Skin epidermis (tissue), 12 donors: ENCODE measurements around the gene PYY.

Experiments used
- H3K27ac ChIP-seq, 21 experiments: fragments of 200-600 bp; sonication (generic) in 11 of 21; one replicate each; pipeline ENCODE4 v1.5.0; 2020; ENCODE audit warnings: mild to moderate bottlenecking in 3 of 21, inconsistent platforms in 2 of 21, moderate library complexity in 2 of 21
- H3K4me3 ChIP-seq, 7 experiments: fragments of 200-600 bp; sonication (generic) in 2 of 7; one replicate each; pipeline ENCODE4 v1.5.0; 2020; ENCODE audit warnings: inconsistent platforms in 2 of 7, mild to moderate bottlenecking in 2 of 7, moderate library complexity in 1 of 7

Gene PYY

DNA sequence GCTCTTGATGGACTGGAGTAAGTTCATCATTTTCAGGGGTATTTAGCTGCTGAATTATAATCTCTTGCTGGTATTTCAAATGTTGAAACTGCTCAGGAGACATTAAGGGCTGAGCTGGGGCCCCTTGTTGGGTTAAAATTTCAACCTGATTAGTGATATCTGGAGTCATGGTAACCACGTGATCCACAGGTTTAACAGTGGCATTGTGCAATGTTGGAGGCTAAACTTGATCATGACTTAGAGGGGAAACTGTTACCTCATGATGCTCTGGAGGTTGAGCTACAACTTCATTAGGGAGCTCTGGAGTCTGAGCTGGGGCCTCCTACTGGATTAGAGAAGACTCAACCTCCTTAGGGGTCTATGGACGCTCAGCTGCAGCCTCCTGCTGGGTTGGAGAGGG is 29.2 kb downstream of the PYY start:
- Histone ChIP-seq H3K4me3 (no peak overlapping the region), H3K27ac (no peak overlapping the region)

GRCh38 chr17:43920500-43921095 is 33.1 kb downstream of the PYY start:
- no peak overlapping the region for H3K4me3 ChIP-seq
- H3K27ac ChIP-seq: no peak overlapping the region

GRCh38 chr17:43918026-43918389 is 35.7 kb downstream of the PYY start:
- Histone ChIP-seq H3K27ac (peak overlapping the region in 1 of 21 experiments; percentile 70), H3K4me3 (peak overlapping the region in 5 of 7 experiments; percentile 14 to 41 (median 23))

DNA sequence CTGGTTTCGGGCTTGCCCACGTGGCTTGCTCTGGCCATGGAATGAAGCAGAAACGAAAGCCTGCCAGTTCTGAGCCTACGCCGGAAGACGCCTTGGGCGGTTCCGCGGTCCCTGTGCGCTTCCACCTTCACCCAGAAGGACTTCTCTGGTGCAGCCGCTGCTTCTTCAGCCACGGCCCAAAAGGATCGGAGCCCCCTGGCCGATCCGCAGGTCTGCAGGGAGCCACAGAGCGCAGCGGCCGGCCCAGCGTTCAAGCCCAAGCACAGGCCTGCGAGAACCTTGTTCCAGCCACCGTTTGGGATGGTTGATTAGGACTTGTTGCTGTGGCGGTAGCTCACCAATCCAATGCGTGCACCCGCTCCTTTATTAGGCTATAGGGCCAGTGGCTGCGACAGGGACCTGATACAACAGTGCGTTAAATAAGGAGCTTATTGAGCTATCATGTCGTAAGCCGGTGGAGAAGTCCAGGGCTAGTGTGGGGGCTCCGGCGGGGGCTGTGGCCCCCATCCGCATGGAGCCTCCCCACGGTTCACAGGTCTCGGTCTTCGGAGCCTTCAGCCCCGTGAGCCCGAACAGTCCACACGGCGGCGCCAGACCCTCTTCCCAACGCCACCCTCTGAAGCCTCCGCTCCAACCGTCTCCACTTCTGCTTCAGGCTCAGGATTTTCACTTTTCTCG is 36.3 kb downstream of the PYY start:
- H3K27ac ChIP-seq: peak overlapping the region in 9 of 21 experiments; percentile 3 to 77 (median 34)
- H3K4me3 ChIP-seq: peak overlapping the region; percentile 8 to 41 (median 23)

GRCh38 chr17:43917016-43917347 is 36.8 kb downstream of the PYY start:
- Histone ChIP-seq H3K27ac (peak overlapping the region in 4 of 21 experiments; percentile 3 to 77 (median 56)), H3K4me3 (peak overlapping the region in 3 of 7 experiments; percentile 14 to 41 (median 35))

DNA sequence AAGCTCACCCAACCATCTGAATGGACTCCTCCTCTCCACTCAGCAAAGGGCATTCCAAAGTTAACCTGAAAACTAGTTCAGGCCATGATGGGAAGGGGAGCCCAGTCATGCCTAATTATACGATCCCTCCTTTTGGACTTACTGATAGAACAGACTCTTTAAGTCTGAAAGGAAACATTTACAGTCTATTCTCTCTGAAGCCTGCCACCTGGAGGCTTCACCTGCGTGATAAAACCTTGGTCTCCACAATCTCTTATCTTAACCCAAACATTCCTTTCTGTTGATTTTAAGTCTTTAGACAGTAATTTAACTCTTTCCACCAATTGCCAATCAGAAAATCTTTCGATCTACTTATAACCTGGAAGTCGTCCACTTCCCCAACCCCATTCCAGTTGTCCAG is 37.4 kb downstream of the PYY start:
- H3K27ac ChIP-seq: no peak overlapping the region
- H3K4me3 ChIP-seq: no peak overlapping the region

DNA sequence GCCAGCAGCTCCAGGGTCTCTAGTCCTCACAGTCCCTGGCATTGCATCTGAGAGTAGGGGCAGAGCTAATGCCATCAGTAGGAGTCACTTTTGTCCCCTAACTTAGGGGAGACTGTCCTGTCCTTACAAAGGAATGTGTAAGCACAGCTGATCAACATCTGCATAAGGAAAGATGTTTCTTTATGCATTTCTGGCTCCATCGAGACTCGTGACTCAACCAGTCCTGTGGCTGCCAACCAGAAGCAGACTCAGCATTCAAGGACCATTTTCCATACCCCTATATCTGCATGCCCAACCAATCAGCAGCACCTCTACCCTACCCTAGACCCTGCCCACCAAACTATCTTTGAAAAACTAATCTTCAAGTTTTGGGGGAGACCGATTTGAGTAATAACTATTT is 38.2 kb downstream of the PYY start:
- H3K4me3 ChIP-seq: no peak overlapping the region
- H3K27ac ChIP-seq: no peak overlapping the region

- H3K27ac ChIP-seq: no peak overlapping the region
- H3K4me3 ChIP-seq: no peak overlapping the region
Observed at GRCh38 chr17:43914451-43914850, 39.3 kb downstream of the PYY start.

- no peak overlapping the region for H3K4me3 ChIP-seq
Observed at GRCh38 chr17:43913584-43913983, 40.2 kb downstream of the PYY start.

GRCh38 chr17:43912635-43913304 is 41.0 kb downstream of the PYY start:
- H3K27ac ChIP-seq: no peak overlapping the region
- no peak overlapping the region for H3K4me3 ChIP-seq

More at GRCh38 chr17:43913584-43913983, 40.2 kb downstream of the PYY start:
- no peak overlapping the region for H3K27ac ChIP-seq

DNA sequence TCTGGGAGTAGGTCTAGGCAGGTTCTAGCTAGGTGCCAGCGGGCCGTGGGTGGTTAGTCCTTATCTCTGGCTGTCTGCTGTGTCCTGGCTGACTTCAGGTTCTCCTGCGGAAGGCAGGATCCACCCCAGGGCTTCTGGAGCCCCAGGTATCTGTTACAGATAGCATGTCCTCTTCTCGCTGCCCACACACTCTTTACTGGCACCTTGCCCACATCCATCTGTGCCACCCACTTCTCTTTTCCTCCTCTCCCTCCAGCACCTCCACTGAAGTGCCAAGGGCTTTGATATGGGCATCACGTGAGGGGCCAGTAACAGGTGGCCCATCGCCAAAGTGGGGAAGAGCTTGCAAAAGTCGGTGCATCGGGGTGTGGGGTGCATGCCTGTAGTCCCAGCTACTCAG is 41.8 kb downstream of the PYY start:
- Histone ChIP-seq H3K27ac (no peak overlapping the region), H3K4me3 (no peak overlapping the region)

DNA sequence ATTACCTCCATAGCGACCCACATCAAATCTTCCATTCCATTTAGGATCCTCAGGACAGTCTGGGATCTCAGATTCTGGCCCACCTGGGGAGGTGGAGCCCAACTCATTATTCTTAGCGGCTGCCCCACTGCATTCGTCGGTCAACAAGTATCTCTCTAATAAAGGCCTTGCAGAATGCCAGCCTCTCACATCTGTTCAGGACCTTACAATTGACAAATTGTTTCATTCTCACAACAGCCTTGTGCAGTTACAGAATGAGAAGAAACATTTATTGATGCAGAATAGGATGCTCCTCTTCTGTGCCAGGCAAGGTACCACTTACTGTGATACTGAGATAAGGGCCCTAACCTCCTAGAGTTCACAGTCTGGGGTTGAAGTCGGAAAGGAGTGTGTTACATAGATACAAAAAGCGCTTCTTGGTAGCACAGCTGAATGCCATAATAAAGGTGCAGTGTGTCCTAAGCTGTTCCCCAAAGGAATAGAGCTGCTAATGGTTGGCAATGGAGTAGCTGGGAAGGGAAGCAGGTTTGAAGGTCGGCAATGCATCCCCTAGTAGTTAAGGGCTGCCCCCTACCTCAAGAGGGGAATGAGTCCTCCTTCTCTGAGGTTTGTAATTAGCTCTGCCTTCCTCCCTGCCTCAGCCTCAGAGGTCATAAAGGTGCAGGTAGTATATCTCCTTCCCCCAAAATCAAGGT is 44.1 kb downstream of the PYY start:
- H3K4me3 ChIP-seq: no peak overlapping the region
- no peak overlapping the region for H3K27ac ChIP-seq

- H3K27ac ChIP-seq: peak overlapping the region in 6 of 21 experiments; percentile 10 to 80 (median 71)
Observed at GRCh38 chr17:43907998-43908721, 45.6 kb downstream of the PYY start.

GRCh38 chr17:43907425-43907981 is 46.2 kb downstream of the PYY start, which contains the start of gene MPP2:
TSS of gene MPP2 (minus strand) at chr17:43907536. CDS start at chr17:43904460, 3,076 bp downstream.
- H3K27ac ChIP-seq: peak within 1 kb of the TSS in 16 of 21 experiments; percentile 3 to 92 (median 70)
- peak within 1 kb of the TSS; percentile 31 to 58 (median 51) for H3K4me3 ChIP-seq

More at GRCh38 chr17:43907998-43908721, 45.6 kb downstream of the PYY start:
- H3K4me3 ChIP-seq: peak overlapping the region in 5 of 7 experiments; percentile 31 to 58 (median 54)

DNA sequence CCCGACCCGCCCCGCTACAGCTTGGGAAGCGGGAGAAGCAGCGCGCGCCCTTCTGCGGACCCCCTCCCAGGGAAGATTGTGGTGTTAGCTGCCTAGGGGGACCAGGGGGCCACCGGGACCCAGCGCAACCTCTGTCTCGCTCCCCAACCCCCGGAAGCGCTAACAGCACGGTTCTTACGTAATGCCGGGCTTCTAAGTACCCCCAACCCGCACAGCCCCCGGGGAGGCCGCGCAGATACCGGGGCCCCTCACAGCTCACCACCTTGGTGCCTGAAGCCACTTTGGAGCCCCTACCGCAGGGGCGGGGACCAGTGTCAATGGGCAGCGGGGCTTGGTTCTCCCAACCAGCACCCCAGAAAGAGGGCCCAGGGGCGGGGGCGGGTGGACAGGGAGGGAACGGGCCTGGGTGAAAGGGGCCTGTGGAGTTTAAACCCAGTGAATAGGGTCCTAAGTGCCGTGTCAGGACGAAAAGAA is 46.8 kb downstream of the PYY start:
- Histone ChIP-seq H3K27ac (peak overlapping the region in 15 of 21 experiments; percentile 3 to 92 (median 72)), H3K4me3 (peak overlapping the region; percentile 31 to 58 (median 51))

GRCh38 chr17:43905985-43906852 is 47.5 kb downstream of the PYY start:
- peak overlapping the region in 10 of 21 experiments; percentile 19 to 92 (median 78) for H3K27ac ChIP-seq
- peak overlapping the region; percentile 31 to 58 (median 51) for H3K4me3 ChIP-seq

DNA sequence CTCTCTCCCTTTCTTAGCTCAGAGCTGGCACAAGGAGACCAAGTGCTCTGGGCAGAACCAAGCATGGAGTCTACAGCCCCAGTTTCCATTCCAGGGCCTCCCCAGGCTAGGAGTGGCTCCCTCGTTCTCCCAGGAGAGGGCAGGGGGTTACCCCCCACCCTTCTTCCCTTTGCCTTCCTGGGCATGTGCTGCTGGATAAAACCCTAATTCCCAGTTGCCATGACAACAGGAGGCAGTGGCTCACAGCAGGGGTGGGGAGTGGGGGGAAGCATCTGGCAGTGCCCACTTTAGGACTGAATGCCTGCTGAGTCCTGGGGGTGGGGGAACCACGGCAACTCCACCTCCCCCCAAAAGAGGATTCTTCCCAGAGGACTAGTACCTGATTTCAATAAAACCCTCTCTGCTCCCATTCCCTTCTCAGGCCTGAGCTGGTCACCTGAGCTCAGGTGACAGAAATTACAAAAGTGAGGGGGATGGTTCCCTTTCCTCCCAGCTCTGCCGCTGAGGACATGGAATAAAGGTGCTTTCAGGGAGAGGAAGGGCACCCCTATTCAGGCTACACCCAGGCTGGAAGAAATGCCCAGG is 48.2 kb downstream of the PYY start:
- Histone ChIP-seq H3K4me3 (no peak overlapping the region), H3K27ac (peak overlapping the region in 2 of 21 experiments; percentile 3 to 37)
